SK-N-SH (cell line): ENCODE data around the gene NCKAP5. TPM values are rescaled to one million over a fixed set of nuclear protein-coding genes. Genes with fewer than 3 reads are reported as not detected.

Experiments used
- CTCF ChIA-PET: fragments of 300-600, 350-600 bp; formaldehyde crosslinking; extraction: SDS; loops from one replicate; lab custom pipeline; 2021; lab: Yijun Ruan, JAX
- POLR2A ChIA-PET: fragments of 350-600 bp; sonication (Branson Sonifier 250); formaldehyde crosslinking; extraction: SDS; loops from one replicate; lab custom pipeline; 2020; ENCODE audit warnings: antibody characterized with exemption, inconsistent platforms; lab: Yijun Ruan, JAX
- DNase-seq: peaks from one replicate; pipeline ENCODE4 v3.0.0; 2012
- H2AFZ ChIP-seq: fragments of 200-600 bp; sonication (generic); 2 replicates; pipeline ENCODE4 v1.8.1; 2016; ENCODE audit warnings: antibody characterized with exemption, mild to moderate bottlenecking, low read depth
- H3F3A ChIP-seq: fragments of 200-600 bp; sonication (generic); replicated peaks from 2 replicates; pipeline ENCODE3; 2016; ENCODE audit warnings: antibody characterized with exemption, mild to moderate bottlenecking; ENCODE audit not compliant: insufficient read depth
- H3K27ac ChIP-seq, 2 experiments: fragments of 200-500 bp in 1 of 2; fragments of 200-600 bp in 1 of 2; sonication (Bioruptor generic) in 1 of 2; sonication (generic), shearing (Covaris generic) in 1 of 2; 2 replicates each; pipeline versions ENCODE4 v1.5.1 to v1.6.1; 2014 to 2016; ENCODE audit warnings: low read depth in 2 of 2, inconsistent platforms in 1 of 2, low read length in 1 of 2, mild to moderate bottlenecking in 1 of 2, mixed read lengths in 1 of 2
- H3K27me3 ChIP-seq: fragments of 200-600 bp; sonication (generic), shearing (Covaris generic); 2 replicates; pipeline ENCODE4 v1.6.1; 2016; ENCODE audit warnings: mixed run types; ENCODE audit not compliant: insufficient read depth
- H3K36me3 ChIP-seq, 2 experiments: fragments of 200-500 bp in 1 of 2; fragments of 200-600 bp in 1 of 2; sonication (Bioruptor generic) in 1 of 2; sonication (generic) in 1 of 2; replicated peaks in 1 of 2; 2 replicates each; pipeline versions ENCODE3 to v1.5.1; 2014 to 2016; ENCODE audit warnings: low read length in 1 of 2, mild to moderate bottlenecking in 1 of 2; ENCODE audit not compliant: insufficient read depth in 2 of 2, control insufficient read depth in 1 of 2
- H3K4me1 ChIP-seq, 2 experiments: fragments of 200-500 bp in 1 of 2; fragments of 200-600 bp in 1 of 2; sonication (Bioruptor generic) in 1 of 2; sonication (generic), shearing (Covaris generic) in 1 of 2; 2 replicates each; pipeline versions ENCODE4 v1.5.1 to v1.6.1; 2014 to 2016; ENCODE audit warnings: low read depth in 1 of 2, low read length in 1 of 2, mixed run types in 1 of 2; ENCODE audit not compliant: insufficient read depth in 2 of 2, control insufficient read depth in 1 of 2
- H3K4me2 ChIP-seq: fragments of 200-600 bp; sonication (generic), shearing (Covaris generic); 2 replicates; pipeline ENCODE4 v1.6.1; 2017; ENCODE audit warnings: mixed run types
- H3K4me3 ChIP-seq, 2 experiments: fragments of 200-500 bp in 1 of 2; fragments of 200-600 bp in 1 of 2; sonication (Bioruptor generic) in 1 of 2; sonication (generic), shearing (Covaris generic) in 1 of 2; 2 replicates each; pipeline versions ENCODE4 v1.5.1 to v1.8.1; 2014 to 2016; ENCODE audit warnings: low read depth in 2 of 2, inconsistent platforms in 1 of 2, low read length in 1 of 2, mild to moderate bottlenecking in 1 of 2, mixed read lengths in 1 of 2, moderate library complexity in 1 of 2
- H3K79me2 ChIP-seq: fragments of 200-600 bp; sonication (generic); 2 replicates; pipeline ENCODE4 v1.8.1; 2017; ENCODE audit warnings: mild to moderate bottlenecking; ENCODE audit not compliant: insufficient read depth
- H3K9ac ChIP-seq: fragments of 200-600 bp; sonication (generic); 2 replicates; pipeline ENCODE4 v1.6.1; 2017; ENCODE audit warnings: mixed run types
- H3K9me2 ChIP-seq: fragments of 200-600 bp; sonication (generic); 2 replicates; pipeline ENCODE4 v1.6.1; 2017; ENCODE audit warnings: mixed run types
- H3K9me3 ChIP-seq: fragments of 200-600 bp; sonication (generic); 2 replicates; pipeline ENCODE4 v1.6.1; 2017; ENCODE audit warnings: mixed run types, mild to moderate bottlenecking, moderate library complexity
- H4K20me1 ChIP-seq: fragments of 200-600 bp; sonication (generic); 2 replicates; pipeline ENCODE4 v1.6.1; 2017; ENCODE audit warnings: mild to moderate bottlenecking, mixed run types; ENCODE audit not compliant: insufficient read depth
- CHD2 ChIP-seq: fragments of 150-350 bp; IDR thresholded peaks from 2 replicates; pipeline ENCODE4 v1.6.1; 2018; ENCODE audit warnings: low read length; ENCODE audit not compliant: partially characterized antibody
- ELF1 ChIP-seq: IDR thresholded peaks from 2 replicates; pipeline ENCODE4 v1.4.0; 2012
- FOSL2 ChIP-seq: IDR thresholded peaks from 2 replicates; pipeline ENCODE4 v1.4.0; 2012; ENCODE audit warnings: low read depth, mild to moderate bottlenecking, moderate library complexity, borderline replicate concordance
- FOXJ3 ChIP-seq: sonication (generic); formaldehyde crosslinking; IDR thresholded peaks from 2 replicates; pipeline ENCODE4 v1.5.1; 2020; ENCODE audit warnings: mild to moderate bottlenecking, missing genetic modification reagents
- MAX ChIP-seq: IDR thresholded peaks from 2 replicates; pipeline ENCODE4 v1.4.0; 2012; ENCODE audit warnings: low read depth
- MXI1 ChIP-seq: IDR thresholded peaks from 2 replicates; pipeline ENCODE4 v1.6.1; 2012; ENCODE audit warnings: mild to moderate bottlenecking, low read depth, low read length, improper control_type of control experiment
- POLR2AphosphoS5 ChIP-seq: IDR thresholded peaks from 2 replicates; pipeline ENCODE4 v1.6.1; 2012; ENCODE audit warnings: low read depth, low read length
- RAD21 ChIP-seq: IDR thresholded peaks from 2 replicates; pipeline ENCODE4 v1.6.1; 2012; ENCODE audit warnings: mild to moderate bottlenecking, low read length
- RCOR1 ChIP-seq: fragments of 150-350 bp; IDR thresholded peaks from 2 replicates; pipeline ENCODE4 v1.6.1; 2017; ENCODE audit warnings: antibody characterized with exemption, low read length
- RXRA ChIP-seq: IDR thresholded peaks from 2 replicates; pipeline ENCODE4 v1.4.0; 2012; ENCODE audit warnings: low read depth, mild to moderate bottlenecking, borderline replicate concordance
- TAF1 ChIP-seq: IDR thresholded peaks from 2 replicates; pipeline ENCODE4 v1.6.1; 2012; ENCODE audit warnings: low read depth, mild to moderate bottlenecking, low read length, moderate library complexity, borderline replicate concordance
- TCF12 ChIP-seq: IDR thresholded peaks from 2 replicates; pipeline ENCODE4 v1.4.0; 2012
- USF1 ChIP-seq: IDR thresholded peaks from 2 replicates; pipeline ENCODE4 v1.4.0; 2012; ENCODE audit warnings: low read depth, borderline replicate concordance
- USF2 ChIP-seq: fragments of 150-350 bp; IDR thresholded peaks from 2 replicates; pipeline ENCODE4 v1.6.1; 2017; ENCODE audit warnings: antibody characterized with exemption, low read length, low read depth, borderline replicate concordance
- YY1 ChIP-seq: IDR thresholded peaks from 2 replicates; pipeline ENCODE4 v1.4.0; 2012; ENCODE audit warnings: low read depth, mild to moderate bottlenecking
- ZBTB33 ChIP-seq: IDR thresholded peaks from 2 replicates; pipeline ENCODE4 v1.4.0; 2012; ENCODE audit warnings: low read depth, borderline replicate concordance
- whole genome bisulfite sequencing: methylation state at CpG from one replicate; pipeline ENCODE4 v1.1.6; 2017; ENCODE audit warnings: low lambda C conversion rate; 5-methylcytosine and 5-hydroxymethylcytosine counted together
- polyA plus RNA-seq, 3 experiments: library from polyadenylated mRNA; depleted of rRNA; stranded (reverse); fragments of >200 nt; gene quantifications; 2 replicates each; pipeline ENCODE4 v1.2.3, GENCODE V29; 2012

Gene NCKAP5
- polyA plus RNA-seq, 1 of the 3 experiments (the other 2 are of a cell fraction) = 0.02 TPM

GRCh38 chr2:132797071-132797470, 771.2 kb downstream of the NCKAP5 start:
- 65% methylated on average over 3 of the region's 3 CpGs for WGBS

GRCh38 chr2:132795220-132795619, 773.0 kb downstream of the NCKAP5 start:
- Histone ChIP-seq H3F3A (no peaks in the 10 kb centered on the region), H3K9me2 (no peaks in the 10 kb centered on the region), H2AFZ (no peak overlapping the region), H3K4me3 (no peak overlapping the region), H4K20me1 (no peaks in the 10 kb centered on the region), H3K79me2 (no peaks in the 10 kb centered on the region), H3K27me3 (no peaks in the 10 kb centered on the region), H3K36me3 (no peaks in the 10 kb centered on the region), H3K4me2 (no peak overlapping the region), H3K27ac (no peak overlapping the region), H3K9ac (no peak overlapping the region), H3K9me3 (no peaks in the 10 kb centered on the region), H3K4me1 (no peaks in the 10 kb centered on the region; a peak in 1 of 4 replicates)
- POLR2A ChIA-PET = no interaction called here
- 71% methylated on average over 2 of the region's 2 CpGs for WGBS
- CTCF ChIA-PET = no interaction called here
- no peak for DNase-seq
- TF ChIP-seq FOXJ3 (no peak), USF1 (no peak), YY1 (no peak)
- TF ChIP-seq, all 33 proteins: peak for 0

More at GRCh38 chr2:132797071-132797470, 771.2 kb downstream of the NCKAP5 start:
- H3K79me2 ChIP-seq = no peaks in the 10 kb centered on the region
- no peaks in the 10 kb centered on the region for H3K9me3 ChIP-seq
- no peak overlapping the region for H3K27ac ChIP-seq
- CTCF ChIA-PET = no interaction called here
- no peaks in the 10 kb centered on the region for H4K20me1 ChIP-seq
- H3K4me2 ChIP-seq = no peak overlapping the region
- no peaks in the 10 kb centered on the region for H3K27me3 ChIP-seq
- DNase-seq = no peak
- H3K4me1 ChIP-seq = no peaks in the 10 kb centered on the region; a peak in 1 of 4 replicates
- H3K9me2 ChIP-seq = no peaks in the 10 kb centered on the region
- TF ChIP-seq RCOR1 (no peak), MXI1 (no peak), RXRA (no peak), ZBTB33 (no peak), USF2 (no peak), FOSL2 (no peak), TCF12 (no peak), TAF1 (no peak), POLR2AphosphoS5 (no peak), CHD2 (no peak), RAD21 (no peak), FOXJ3 (no peak), YY1 (no peak), ELF1 (no peak), MAX (no peak)
- TF ChIP-seq, all 33 proteins: peak for 0
- no peaks in the 10 kb centered on the region for H3K36me3 ChIP-seq
- 0 out of 2 replicates have a peak overlapping the region, but pooled peaks have one; percentile 20 for H2AFZ ChIP-seq
- no peak overlapping the region for H3K4me3 ChIP-seq
- POLR2A ChIA-PET = no interaction called here
- H3F3A ChIP-seq = no peaks in the 10 kb centered on the region
- no peak overlapping the region for H3K9ac ChIP-seq
